Uterus (tissue), 4 donors: Measurements from ENCODE around the gene GABRB1. TPM values are rescaled to one million over a fixed set of nuclear protein-coding genes. Genes with fewer than 3 reads are reported as not detected.

ENCODE experiments used
- DNase-seq, 2 donors: peaks; one replicate each; pipeline ENCODE4 v3.0.0-alpha.2; 2019 to 2020
- H3K27ac ChIP-seq, 2 donors: fragments of 200-600 bp; sonication (generic); 1 replicate in 1 of 2; 2 replicates in 1 of 2; pipeline ENCODE4 v1.5.1; 2016 to 2018
- H3K27me3 ChIP-seq, 2 donors: fragments of 200-600 bp; sonication (generic); one replicate each; pipeline ENCODE4 v1.5.1; 2018 to 2019; ENCODE audit warnings: control low read depth in 1 of 2
- H3K36me3 ChIP-seq, 2 donors: fragments of 200-600 bp; sonication (generic); one replicate each; pipeline ENCODE4 v1.5.1; 2019; ENCODE audit warnings: control low read depth in 1 of 2
- H3K4me1 ChIP-seq, 2 donors: fragments of 200-600 bp; sonication (generic); one replicate each; pipeline ENCODE4 v1.5.1; 2018 to 2019; ENCODE audit warnings: control low read depth in 1 of 2
- H3K4me3 ChIP-seq, 2 donors: fragments of 200-600 bp; sonication (generic); 1 replicate in 1 of 2; 2 replicates in 1 of 2; pipeline ENCODE4 v1.5.1; 2018 to 2019; ENCODE audit warnings: mild to moderate bottlenecking in 1 of 2
- H3K9me3 ChIP-seq, 2 donors: fragments of 200-600 bp; sonication (generic); one replicate each; pipeline ENCODE4 v1.5.1; 2019; ENCODE audit warnings: control low read depth in 1 of 2
- POLR2A ChIP-seq, 2 donors: fragments of 450-650 bp; IDR thresholded peaks; one replicate each; pipeline ENCODE4 v1.6.1; 2016; ENCODE audit warnings: antibody characterized with exemption in 2 of 2, mild to moderate bottlenecking in 1 of 2, moderate library complexity in 1 of 2
- intact Hi-C: fragments of 100-400 bp; cut with DNase I; formaldehyde crosslinking; loops from one replicate; pipeline ENCODE4 v1.15.1; 2023; ENCODE audit warnings: low total_unique reads
- total RNA-seq, 4 donors: library from RNA; depleted of rRNA in 3 of 4; stranded (reverse); fragments of >200 nt in 3 of 4; gene quantifications; one replicate each; pipeline versions ENCODE4 v1.1.0 to v1.2.4, GENCODE V29; 2014 to 2023
- TF ChIP-seq, protein P1 (sequence below), 4 experiments: fragments of 200-600 bp in 2 of 4; fragments of 450-650 bp in 2 of 4; sonication (generic) in 2 of 4; IDR thresholded peaks; one replicate each; pipeline ENCODE4 v1.5.1; 2016 to 2019; ENCODE audit warnings: antibody characterized with exemption in 4 of 4, mild to moderate bottlenecking in 2 of 4, moderate library complexity in 1 of 4
- donor health status: DM: yes; HTN: yes; CAD: no.

GABRB1 gene
- total RNA-seq, 4 donors from 2014 or later = 1.2 to 1.5 TPM; not detected in 2

DNA sequence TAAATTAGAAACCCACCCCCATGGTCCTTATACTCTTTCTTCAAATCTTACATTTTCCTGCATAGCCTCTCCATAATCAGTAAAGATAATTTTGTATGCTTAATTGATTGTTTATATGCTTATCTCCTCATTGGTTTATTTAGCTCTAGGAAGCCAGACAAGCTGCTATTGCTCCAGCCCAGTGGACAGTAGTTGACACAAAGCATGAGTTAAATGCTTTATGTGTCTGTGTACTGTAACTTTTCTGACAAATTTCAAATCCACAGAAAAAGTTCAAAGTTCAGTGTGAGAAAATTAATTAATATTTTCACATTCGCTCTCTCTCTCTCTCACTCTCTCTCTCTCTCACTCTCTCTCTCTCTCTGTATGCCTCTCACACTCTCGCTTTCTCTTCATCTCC lies 181.7 kb downstream of the GABRB1 start:
- intact Hi-C loops = no loop called here
- Histone ChIP-seq H3K27me3 (no peaks in the 10 kb centered on the region), H3K4me1 (no peaks in the 10 kb centered on the region), H3K36me3 (no peaks in the 10 kb centered on the region), H3K4me3 (no peak overlapping the region), H3K27ac (no peak overlapping the region), H3K9me3 (no peaks in the 10 kb centered on the region)
- DNase-seq = no peak
- no peak for TF ChIP-seq POLR2A (IDR thresholded peaks at IDR 0.05)
- TF ChIP-seq, protein P1, sequence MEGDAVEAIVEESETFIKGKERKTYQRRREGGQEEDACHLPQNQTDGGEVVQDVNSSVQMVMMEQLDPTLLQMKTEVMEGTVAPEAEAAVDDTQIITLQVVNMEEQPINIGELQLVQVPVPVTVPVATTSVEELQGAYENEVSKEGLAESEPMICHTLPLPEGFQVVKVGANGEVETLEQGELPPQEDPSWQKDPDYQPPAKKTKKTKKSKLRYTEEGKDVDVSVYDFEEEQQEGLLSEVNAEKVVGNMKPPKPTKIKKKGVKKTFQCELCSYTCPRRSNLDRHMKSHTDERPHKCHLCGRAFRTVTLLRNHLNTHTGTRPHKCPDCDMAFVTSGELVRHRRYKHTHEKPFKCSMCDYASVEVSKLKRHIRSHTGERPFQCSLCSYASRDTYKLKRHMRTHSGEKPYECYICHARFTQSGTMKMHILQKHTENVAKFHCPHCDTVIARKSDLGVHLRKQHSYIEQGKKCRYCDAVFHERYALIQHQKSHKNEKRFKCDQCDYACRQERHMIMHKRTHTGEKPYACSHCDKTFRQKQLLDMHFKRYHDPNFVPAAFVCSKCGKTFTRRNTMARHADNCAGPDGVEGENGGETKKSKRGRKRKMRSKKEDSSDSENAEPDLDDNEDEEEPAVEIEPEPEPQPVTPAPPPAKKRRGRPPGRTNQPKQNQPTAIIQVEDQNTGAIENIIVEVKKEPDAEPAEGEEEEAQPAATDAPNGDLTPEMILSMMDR (IDR thresholded peaks at IDR 0.05) = no peak

DNA sequence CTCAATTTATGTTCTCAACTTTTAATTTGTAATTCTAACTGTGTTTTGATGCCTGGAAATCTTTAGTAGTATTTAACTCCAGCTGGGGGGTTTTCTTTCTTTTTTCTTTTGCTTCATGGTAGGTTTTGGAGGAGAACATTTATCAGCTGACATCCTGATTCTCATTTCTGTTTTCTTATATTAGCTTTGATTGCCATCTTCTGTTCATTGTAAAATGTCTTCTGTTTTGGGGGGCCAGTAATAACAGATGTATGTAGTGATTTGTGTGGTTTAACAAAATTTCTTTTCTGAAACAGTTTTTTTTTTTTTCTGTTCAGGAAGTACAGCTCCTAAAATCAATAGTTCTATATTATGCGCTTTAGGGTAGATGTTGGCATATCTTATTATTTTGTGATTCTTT lies 182.2 kb downstream of the GABRB1 start:
- H3K27ac ChIP-seq = no peak overlapping the region
- H3K4me1 ChIP-seq = no peaks in the 10 kb centered on the region
- no peak overlapping the region for H3K4me3 ChIP-seq
- no peaks in the 10 kb centered on the region for H3K36me3 ChIP-seq
- H3K27me3 ChIP-seq = no peaks in the 10 kb centered on the region
- TF ChIP-seq POLR2A (IDR thresholded peaks at IDR 0.05) = no peak
- TF ChIP-seq, protein P1 (IDR thresholded peaks at IDR 0.05) = no peak
- no peak for DNase-seq
- intact Hi-C loops = no loop called here
- no peaks in the 10 kb centered on the region for H3K9me3 ChIP-seq

DNA sequence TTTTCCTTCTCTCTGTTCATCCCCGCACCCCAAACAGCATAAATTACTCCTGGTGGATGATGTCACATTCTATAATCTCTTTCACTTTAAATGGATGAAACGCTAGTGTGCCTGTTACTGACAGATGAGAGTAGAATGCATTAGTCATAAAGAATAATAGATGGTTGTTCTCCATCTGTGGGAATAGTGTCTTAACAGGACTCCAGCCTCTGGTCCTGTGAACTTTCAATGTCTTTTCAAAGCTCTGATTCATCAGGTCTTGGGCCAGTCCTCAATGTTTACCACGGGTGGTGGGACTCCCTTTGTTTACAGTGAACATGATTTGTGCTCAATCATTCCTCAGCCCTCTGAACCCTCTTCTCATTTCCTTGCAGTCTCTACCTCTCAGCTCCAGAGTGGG lies 182.6 kb downstream of the GABRB1 start:
- TF ChIP-seq, protein P1 (IDR thresholded peaks at IDR 0.05) = no peak
- no peak for TF ChIP-seq POLR2A (IDR thresholded peaks at IDR 0.05)
- intact Hi-C loops = no loop called here
- no peaks in the 10 kb centered on the region for H3K27me3 ChIP-seq
- no peak overlapping the region for H3K4me3 ChIP-seq
- no peak for DNase-seq
- H3K4me1 ChIP-seq = no peaks in the 10 kb centered on the region
- no peak overlapping the region for H3K27ac ChIP-seq
- no peaks in the 10 kb centered on the region for H3K36me3 ChIP-seq
- H3K9me3 ChIP-seq = no peaks in the 10 kb centered on the region

DNA sequence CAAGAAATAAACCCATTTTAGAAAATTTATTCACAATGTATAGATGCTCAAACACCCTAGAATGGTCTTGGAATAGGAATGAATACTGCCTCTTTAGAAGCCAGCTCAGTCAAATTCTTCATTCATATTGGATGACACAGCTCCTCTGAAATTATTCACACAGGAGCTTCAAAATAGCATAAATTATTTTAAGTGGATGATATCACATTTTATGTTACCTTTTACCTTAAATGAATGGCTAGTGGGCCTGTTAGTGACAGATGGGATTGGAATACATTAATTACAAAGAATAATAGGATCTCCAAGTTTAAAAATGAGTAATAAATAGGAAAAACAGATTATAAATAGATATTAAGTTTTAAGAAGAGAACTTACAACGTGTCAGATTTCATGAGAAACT lies 184.4 kb downstream of the GABRB1 start:
- intact Hi-C loops = no loop called here
- no peaks in the 10 kb centered on the region for H3K27me3 ChIP-seq
- TF ChIP-seq, protein P1 (IDR thresholded peaks at IDR 0.05) = no peak
- no peak for TF ChIP-seq POLR2A (IDR thresholded peaks at IDR 0.05)

DNA sequence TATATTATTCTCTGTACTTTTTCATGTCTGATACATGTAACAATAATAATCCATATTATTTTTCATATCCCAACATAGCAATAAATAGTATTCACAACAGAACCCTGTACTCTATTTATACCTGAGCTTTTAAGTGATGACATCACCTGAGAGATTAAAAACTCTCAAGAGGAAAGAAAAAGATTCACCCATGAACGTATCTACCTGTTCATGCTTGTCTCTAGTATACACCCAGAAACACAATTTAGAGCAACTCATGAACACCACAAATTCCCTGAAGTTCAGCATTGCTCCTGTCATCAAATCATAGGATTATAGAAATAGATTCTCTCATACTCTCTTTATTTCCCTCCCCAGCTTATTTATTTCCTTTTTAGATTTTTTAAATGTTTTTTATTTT lies 185.9 kb downstream of the GABRB1 start:
- no peak for DNase-seq
- Histone ChIP-seq H3K27ac (no peak overlapping the region), H3K36me3 (no peaks in the 10 kb centered on the region), H3K27me3 (no peaks in the 10 kb centered on the region), H3K4me3 (no peak overlapping the region), H3K9me3 (no peaks in the 10 kb centered on the region), H3K4me1 (no peaks in the 10 kb centered on the region)
- TF ChIP-seq, protein P1 (IDR thresholded peaks at IDR 0.05) = no peak
- TF ChIP-seq POLR2A (IDR thresholded peaks at IDR 0.05) = no peak
- intact Hi-C loops = no loop called here

More for the DNA sequence above, 184.4 kb downstream of the GABRB1 start:
- H3K4me3 ChIP-seq = no peak overlapping the region
- no peaks in the 10 kb centered on the region for H3K36me3 ChIP-seq
- no peak overlapping the region for H3K27ac ChIP-seq
- no peaks in the 10 kb centered on the region for H3K4me1 ChIP-seq
- no peaks in the 10 kb centered on the region for H3K9me3 ChIP-seq
- DNase-seq = no peak
